Measurements from ENCODE around the gene CLIC5.

The CLIC5 gene

GRCh38 chr6:45963896-45964295 is 51.8 kb downstream of the CLIC5 start:
- ATAC-seq (replicated peaks) (no peak), DNase-seq (no peak)
- Mint-ChIP-seq H3K4me1 (ENCODE audit: low read depth in 2 of 2) (peaks cover 4 to 14% of the 10 kb centered on the region in 2 donors), H3K27me3 (no peaks in the 10 kb centered on the region), H3K4me3 (no peak overlapping the region), H3K27ac (no peak overlapping the region), H3K9me3 (no peaks in the 10 kb centered on the region), H3K36me3 (ENCODE audit: insufficient read depth) (peaks cover 2% of the 10 kb centered on the region)

GRCh38 chr6:45961125-45961524 is 54.5 kb downstream of the CLIC5 start:
- Mint-ChIP-seq H3K9me3 (no peaks in the 10 kb centered on the region), H3K4me1 (ENCODE audit: low read depth in 2 of 2) (peaks cover 0 to 3% of the 10 kb centered on the region in 2 donors), H3K4me3 (no peak overlapping the region), H3K27ac (no peak overlapping the region), H3K27me3 (no peaks in the 10 kb centered on the region), H3K36me3 (ENCODE audit: insufficient read depth) (peaks cover 2% of the 10 kb centered on the region)
- DNase-seq (no peak), ATAC-seq (replicated peaks) (no peak)

DNA sequence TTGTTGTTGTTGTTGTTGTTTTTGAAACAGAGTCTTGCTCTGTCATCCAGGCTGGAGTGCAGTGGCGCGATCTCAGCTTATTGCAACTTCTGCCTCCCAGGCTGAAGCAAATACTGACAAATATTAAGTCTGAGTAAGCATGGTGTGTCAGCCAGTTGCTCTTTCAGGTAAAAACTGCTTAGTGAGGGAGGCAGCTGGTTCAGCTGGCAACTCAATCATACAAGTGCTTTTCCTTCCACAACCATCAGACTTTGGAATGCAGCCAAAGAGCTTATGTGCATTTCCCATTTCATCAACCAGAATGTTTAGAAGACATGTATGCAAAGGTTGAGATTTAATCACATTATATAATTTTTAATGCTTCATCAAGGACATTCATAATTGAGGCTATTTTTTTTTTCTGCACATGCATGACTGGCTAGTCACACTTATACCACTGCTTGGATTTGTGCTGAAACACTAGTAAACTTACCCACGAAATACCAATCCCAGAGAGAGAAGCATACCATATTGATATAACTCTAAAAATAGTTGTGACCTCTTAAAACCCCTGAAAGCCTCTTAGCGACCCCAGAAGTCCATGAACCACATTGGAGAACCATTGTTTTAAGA is 56.0 kb downstream of the CLIC5 start:
- no peaks in the 10 kb centered on the region for H3K9me3 Mint-ChIP-seq
- H3K27ac Mint-ChIP-seq: peak overlapping the region in 1 of 2 donors; percentile 70
- peaks cover 2% of the 10 kb centered on the region for H3K36me3 Mint-ChIP-seq (ENCODE audit: insufficient read depth)
- DNase-seq (no peak), ATAC-seq (replicated peaks) (no peak)
- H3K4me1 Mint-ChIP-seq (ENCODE audit: low read depth in 2 of 2): peaks cover 0 to 3% of the 10 kb centered on the region in 2 donors
- no peaks in the 10 kb centered on the region for H3K27me3 Mint-ChIP-seq
- no peak overlapping the region for H3K4me3 Mint-ChIP-seq

GRCh38 chr6:45956663-45957062 is 59.0 kb downstream of the CLIC5 start:
- Mint-ChIP-seq H3K27ac (no peak overlapping the region), H3K36me3 (ENCODE audit: insufficient read depth) (no peaks in the 10 kb centered on the region), H3K4me1 (ENCODE audit: low read depth in 2 of 2) (peaks cover 0 to 3% of the 10 kb centered on the region in 2 donors), H3K9me3 (no peaks in the 10 kb centered on the region), H3K4me3 (no peak overlapping the region), H3K27me3 (no peaks in the 10 kb centered on the region)
- ATAC-seq (replicated peaks): no peak
- no peak for DNase-seq

DNA sequence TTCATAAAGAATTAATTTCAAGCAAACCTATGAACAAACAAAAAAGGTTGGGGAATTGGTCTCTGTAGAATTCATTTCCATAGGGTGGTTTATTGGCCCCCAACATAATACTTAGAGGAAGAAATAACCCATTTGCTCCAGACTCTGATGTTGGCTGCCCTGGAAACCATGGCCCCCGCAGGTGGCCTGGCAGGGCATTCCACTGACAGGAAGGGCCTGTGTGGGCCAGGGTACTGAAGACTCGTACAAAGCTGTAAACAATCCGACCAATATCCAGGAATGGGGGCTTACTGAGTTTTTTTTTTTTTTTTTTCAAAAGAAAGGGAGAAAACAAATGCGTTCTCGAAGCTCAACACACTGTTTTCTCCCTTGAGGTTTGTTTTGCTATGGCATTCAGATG is 59.5 kb downstream of the CLIC5 start:
- H3K4me1 Mint-ChIP-seq (ENCODE audit: low read depth in 2 of 2): peaks cover 0 to 5% of the 10 kb centered on the region in 2 donors
- no peaks in the 10 kb centered on the region for H3K27me3 Mint-ChIP-seq

GRCh38 chr6:45955597-45955996 is 60.1 kb downstream of the CLIC5 start:
- no peak overlapping the region for H3K4me3 Mint-ChIP-seq
- ATAC-seq (replicated peaks): no peak
- H3K36me3 Mint-ChIP-seq (ENCODE audit: insufficient read depth): peaks cover 3% of the 10 kb centered on the region

More for the DNA sequence above, 59.5 kb downstream of the CLIC5 start:
- peaks cover 2% of the 10 kb centered on the region for H3K36me3 Mint-ChIP-seq (ENCODE audit: insufficient read depth)
- H3K9me3 Mint-ChIP-seq: no peaks in the 10 kb centered on the region
- DNase-seq (no peak), ATAC-seq (replicated peaks) (no peak)
- H3K4me3 Mint-ChIP-seq: no peak overlapping the region
- H3K27ac Mint-ChIP-seq: no peak overlapping the region

DNA sequence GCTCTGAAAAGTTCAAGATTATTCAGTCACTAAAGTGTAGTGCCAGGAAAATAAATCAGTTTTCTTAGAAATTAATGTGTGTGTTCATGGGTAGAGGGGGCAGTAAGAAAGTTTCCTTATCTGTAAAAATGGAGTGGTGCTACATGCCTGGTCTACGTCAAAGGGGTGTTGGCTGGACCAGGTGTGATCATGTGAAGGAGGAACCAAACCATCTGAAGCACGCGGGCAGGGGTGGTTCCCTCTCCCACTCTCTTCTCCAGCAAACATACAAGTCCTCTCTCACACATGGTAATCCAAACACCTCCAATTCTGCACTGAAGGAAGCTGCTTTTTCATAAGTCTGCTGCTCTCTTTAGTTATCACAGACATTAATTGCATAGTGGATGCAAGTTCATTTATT is 63.1 kb downstream of the CLIC5 start:
- peaks cover 9% of the 10 kb centered on the region for H3K36me3 Mint-ChIP-seq (ENCODE audit: insufficient read depth)
- ATAC-seq (replicated peaks) (no peak), DNase-seq (no peak)
- H3K27me3 Mint-ChIP-seq: no peaks in the 10 kb centered on the region
- H3K27ac Mint-ChIP-seq: no peak overlapping the region
- H3K4me3 Mint-ChIP-seq: no peak overlapping the region
- H3K9me3 Mint-ChIP-seq: no peaks in the 10 kb centered on the region
- H3K4me1 Mint-ChIP-seq (ENCODE audit: low read depth in 2 of 2): peaks cover 0 to 2% of the 10 kb centered on the region in 2 donors

More at GRCh38 chr6:45955597-45955996, 60.1 kb downstream of the CLIC5 start:
- DNase-seq: no peak
- H3K4me1 Mint-ChIP-seq (ENCODE audit: low read depth in 2 of 2): peaks cover 0 to 3% of the 10 kb centered on the region in 2 donors
- H3K9me3 Mint-ChIP-seq: no peaks in the 10 kb centered on the region
- H3K27ac Mint-ChIP-seq: no peak overlapping the region
- no peaks in the 10 kb centered on the region for H3K27me3 Mint-ChIP-seq

DNA sequence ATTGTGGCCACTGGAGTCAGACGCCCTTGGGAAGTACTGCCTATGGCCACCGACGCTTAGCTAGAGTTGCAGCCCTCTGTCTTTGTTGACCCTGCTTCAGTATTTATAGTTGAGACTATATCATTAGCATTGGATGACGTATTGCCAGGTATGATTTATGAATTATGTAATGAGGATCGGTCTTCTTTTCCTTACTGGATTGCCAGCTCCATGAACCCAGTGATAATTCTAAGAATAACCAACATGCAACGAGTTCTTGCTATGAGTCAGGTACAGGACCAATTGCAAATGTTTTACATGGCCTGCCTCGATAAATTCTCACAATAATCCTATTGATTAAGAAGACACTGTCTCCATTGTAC is 63.5 kb downstream of the CLIC5 start:
- no peak for ATAC-seq (replicated peaks)
- no peaks in the 10 kb centered on the region for H3K9me3 Mint-ChIP-seq
- H3K36me3 Mint-ChIP-seq (ENCODE audit: insufficient read depth): peaks cover 13% of the 10 kb centered on the region

GRCh38 chr6:45951321-45952167 is 64.1 kb downstream of the CLIC5 start:
- Mint-ChIP-seq H3K4me3 (no peak overlapping the region), H3K27me3 (no peaks in the 10 kb centered on the region), H3K27ac (no peak overlapping the region), H3K9me3 (no peaks in the 10 kb centered on the region), H3K36me3 (ENCODE audit: insufficient read depth) (peaks cover 18% of the 10 kb centered on the region), H3K4me1 (ENCODE audit: low read depth in 2 of 2) (peaks cover 0 to 2% of the 10 kb centered on the region in 2 donors)
- ATAC-seq (replicated peaks): no peak
- DNase-seq: no peak

More for the DNA sequence above, 63.5 kb downstream of the CLIC5 start:
- no peaks in the 10 kb centered on the region for H3K27me3 Mint-ChIP-seq
- no peak for DNase-seq
- H3K4me1 Mint-ChIP-seq (ENCODE audit: low read depth in 2 of 2): peaks cover 0 to 2% of the 10 kb centered on the region in 2 donors
- H3K4me3 Mint-ChIP-seq: no peak overlapping the region
- no peak overlapping the region for H3K27ac Mint-ChIP-seq

GRCh38 chr6:45949256-45949655 is 66.4 kb downstream of the CLIC5 start:
- H3K9me3 Mint-ChIP-seq: no peaks in the 10 kb centered on the region
- DNase-seq: no peak
- no peak for ATAC-seq (replicated peaks)
- H3K36me3 Mint-ChIP-seq (ENCODE audit: insufficient read depth): peaks cover 18% of the 10 kb centered on the region
- H3K4me3 Mint-ChIP-seq: no peak overlapping the region
- H3K4me1 Mint-ChIP-seq (ENCODE audit: low read depth in 2 of 2): peaks cover 0 to 2% of the 10 kb centered on the region in 2 donors
- H3K27me3 Mint-ChIP-seq: no peaks in the 10 kb centered on the region
- H3K27ac Mint-ChIP-seq: no peak overlapping the region

- ATAC-seq (replicated peaks) (no peak), DNase-seq (no peak)
- Mint-ChIP-seq H3K4me1 (ENCODE audit: low read depth in 2 of 2) (peaks cover 0 to 2% of the 10 kb centered on the region in 2 donors), H3K4me3 (no peak overlapping the region), H3K36me3 (ENCODE audit: insufficient read depth) (peaks cover 18% of the 10 kb centered on the region), H3K9me3 (no peaks in the 10 kb centered on the region), H3K27ac (no peak overlapping the region), H3K27me3 (no peaks in the 10 kb centered on the region)
These were observed 67.9 kb downstream of the CLIC5 start for GRCh38 chr6:45947807-45948206.

GRCh38 chr6:45946887-45947286 is 68.8 kb downstream of the CLIC5 start:
- H3K27ac Mint-ChIP-seq: no peak overlapping the region
- peaks cover 0 to 2% of the 10 kb centered on the region in 2 donors for H3K4me1 Mint-ChIP-seq (ENCODE audit: low read depth in 2 of 2)
- H3K4me3 Mint-ChIP-seq: no peak overlapping the region
- peaks cover 18% of the 10 kb centered on the region for H3K36me3 Mint-ChIP-seq (ENCODE audit: insufficient read depth)
- ATAC-seq (replicated peaks): no peak
- no peaks in the 10 kb centered on the region for H3K9me3 Mint-ChIP-seq
- no peak for DNase-seq
- H3K27me3 Mint-ChIP-seq: no peaks in the 10 kb centered on the region

DNA sequence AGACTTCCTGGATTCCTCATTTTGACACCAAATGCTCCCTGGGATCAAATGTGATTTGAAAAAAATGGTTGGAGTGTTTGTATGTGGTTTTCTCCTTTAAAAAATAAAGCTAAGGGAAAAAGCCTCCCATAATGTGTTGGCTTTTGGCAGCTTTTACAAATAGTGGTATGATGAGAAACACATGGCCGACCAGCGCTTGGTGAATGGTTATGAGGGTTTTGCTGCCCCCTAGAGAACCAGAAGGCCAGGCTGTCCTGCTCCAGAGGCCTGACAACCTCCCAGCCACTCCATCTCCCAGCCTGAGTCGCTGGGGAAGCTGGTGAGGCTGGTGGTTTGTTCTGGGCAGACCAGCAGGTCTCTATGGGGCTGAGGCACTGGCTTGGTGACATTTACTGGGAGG is 69.3 kb downstream of the CLIC5 start:
- Mint-ChIP-seq H3K9me3 (no peaks in the 10 kb centered on the region), H3K4me3 (no peak overlapping the region), H3K27me3 (no peaks in the 10 kb centered on the region), H3K4me1 (ENCODE audit: low read depth in 2 of 2) (peaks cover 0 to 2% of the 10 kb centered on the region in 2 donors), H3K27ac (no peak overlapping the region), H3K36me3 (ENCODE audit: insufficient read depth) (peaks cover 18% of the 10 kb centered on the region)
- ATAC-seq (replicated peaks) (no peak), DNase-seq (no peak)

DNA sequence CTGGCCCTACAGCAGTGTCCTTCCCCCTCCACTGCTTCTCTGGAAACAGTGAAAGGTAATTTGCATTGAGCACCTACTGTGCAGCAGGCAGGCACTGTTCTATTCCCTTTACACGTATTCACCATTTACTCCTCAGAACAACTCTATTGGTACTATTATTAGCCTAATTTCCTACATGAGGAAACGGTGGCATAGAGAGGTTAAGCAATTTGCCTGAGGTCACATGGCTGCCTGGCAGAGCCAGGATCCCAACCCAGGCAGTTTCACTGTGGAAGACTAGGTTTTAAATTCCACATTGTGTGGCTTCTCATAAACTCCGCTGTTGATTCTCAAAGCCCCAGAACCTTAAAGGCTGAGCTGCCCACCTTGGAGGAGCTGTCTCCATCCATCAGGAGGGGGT is 72.7 kb downstream of the CLIC5 start:
- no peak overlapping the region for H3K27ac Mint-ChIP-seq
- no peak for ATAC-seq (replicated peaks)
- H3K9me3 Mint-ChIP-seq: no peaks in the 10 kb centered on the region
- no peaks in the 10 kb centered on the region for H3K27me3 Mint-ChIP-seq
- peaks cover 11% of the 10 kb centered on the region for H3K36me3 Mint-ChIP-seq (ENCODE audit: insufficient read depth)
- no peaks in the 10 kb centered on the region for H3K4me1 Mint-ChIP-seq (ENCODE audit: low read depth in 2 of 2)
- H3K4me3 Mint-ChIP-seq: no peak overlapping the region
- no peak for DNase-seq
